ENCODE results near the gene STXBP1. TPM values are rescaled to one million over a fixed set of nuclear protein-coding genes. Genes with fewer than 3 reads are reported as not detected.

The STXBP1 gene
- polyA plus RNA-seq, 2 of the 4 experiments (the other 2 are of a cell fraction), result 13.3 to 22.6 TPM

- DNase-seq (ENCODE audit: low read depth in 1 of 2, low spot score in 1 of 2) (no peak), ATAC-seq (no peak), FAIRE-seq (no peak)
- Histone ChIP-seq H3K9me3 (no peaks in the 10 kb centered on the region), H3K4me1 (no peaks in the 10 kb centered on the region), H3K27ac (no peak overlapping the region), H3K4me2 (no peak overlapping the region), H3K4me3 (no peak overlapping the region)
- ChIA-PET POLR2A (no interaction called here), CTCF (interaction anchor here (0.9 to 1.7 kb wide), 4 partner anchors 19 to 224 kb away, joined by 3 to 4 read pairs (median 3); partner anchors contain the start of gene TOR2A)
- TF ChIP-seq, protein P1, sequence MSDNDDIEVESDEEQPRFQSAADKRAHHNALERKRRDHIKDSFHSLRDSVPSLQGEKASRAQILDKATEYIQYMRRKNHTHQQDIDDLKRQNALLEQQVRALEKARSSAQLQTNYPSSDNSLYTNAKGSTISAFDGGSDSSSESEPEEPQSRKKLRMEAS (IDR thresholded peaks at IDR 0.05), result no peak
- no peak for TF ChIP-seq ZSCAN20 (CRISPR knock-in tag; IDR thresholded peaks at IDR 0.05)
- no peak for TF ChIP-seq TFCP2L1 (CRISPR knock-in tag; IDR thresholded peaks at IDR 0.05)
- no peak for TF ChIP-seq SREBF2 (IDR thresholded peaks at IDR 0.05)
- no peak for TF ChIP-seq HOXB13 (CRISPR knock-in tag; IDR thresholded peaks at IDR 0.05; ENCODE audit: low read depth)
- TF ChIP-seq FOSL2 (IDR thresholded peaks at IDR 0.05), result no peak
- no peak for TF ChIP-seq FOSL2 (CRISPR knock-in tag; IDR thresholded peaks at IDR 0.05)
- no peak for TF ChIP-seq TP53 (CRISPR knock-in tag; IDR thresholded peaks at IDR 0.05)
- 90% methylated on average over 6 of the region's 7 CpGs for WGBS (ENCODE audit: missing lambda C conversion rate)
Observed at GRCh38 chr9:127664324-127664677, 52.2 kb downstream of the STXBP1 start.

DNA sequence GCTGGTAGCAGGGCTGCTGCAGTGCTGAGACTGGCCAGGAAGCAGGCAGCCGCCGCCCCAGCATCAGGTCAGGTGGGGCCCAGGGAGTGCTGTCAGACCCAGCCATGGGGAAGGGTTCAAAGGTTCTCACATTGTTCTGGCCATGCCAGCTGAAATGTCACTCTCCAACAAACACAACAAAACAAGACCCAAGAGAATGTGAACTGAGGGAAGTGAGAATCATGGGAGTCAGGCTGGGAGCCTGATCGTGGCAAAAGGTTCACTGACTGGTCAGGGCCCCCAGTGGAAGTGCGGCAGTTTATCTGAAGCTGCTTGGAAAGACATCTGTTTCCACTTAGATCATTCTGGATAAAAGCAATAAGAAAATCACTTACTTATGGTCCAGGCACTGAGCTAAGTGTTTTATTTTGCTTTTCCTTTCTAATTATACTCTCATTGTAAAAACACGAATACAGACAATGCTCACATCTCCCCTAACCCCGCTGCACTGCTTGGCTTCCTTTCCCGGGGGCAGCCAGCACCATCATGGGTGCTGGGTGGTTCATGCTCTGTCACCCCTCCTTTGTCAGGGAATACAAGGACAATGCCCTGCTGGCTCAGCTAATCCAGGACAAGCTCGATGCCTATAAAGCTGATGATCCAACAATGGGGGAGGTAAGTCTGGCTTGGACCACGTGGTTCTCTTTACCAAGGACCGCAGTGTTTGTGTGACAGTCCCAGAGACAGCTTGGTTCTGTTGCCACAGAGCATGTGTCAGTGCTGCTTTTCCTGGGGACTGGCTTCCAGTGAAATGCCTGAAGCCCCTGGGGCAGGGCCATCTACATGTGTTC lies 52.8 kb downstream of the STXBP1 start:
- Histone ChIP-seq H3K4me1 (no peaks in the 10 kb centered on the region), H3K9me3 (no peaks in the 10 kb centered on the region), H3K4me3 (no peak overlapping the region), H3K4me2 (no peak overlapping the region), H3K27ac (no peak overlapping the region)
- TF ChIP-seq, protein P2, sequence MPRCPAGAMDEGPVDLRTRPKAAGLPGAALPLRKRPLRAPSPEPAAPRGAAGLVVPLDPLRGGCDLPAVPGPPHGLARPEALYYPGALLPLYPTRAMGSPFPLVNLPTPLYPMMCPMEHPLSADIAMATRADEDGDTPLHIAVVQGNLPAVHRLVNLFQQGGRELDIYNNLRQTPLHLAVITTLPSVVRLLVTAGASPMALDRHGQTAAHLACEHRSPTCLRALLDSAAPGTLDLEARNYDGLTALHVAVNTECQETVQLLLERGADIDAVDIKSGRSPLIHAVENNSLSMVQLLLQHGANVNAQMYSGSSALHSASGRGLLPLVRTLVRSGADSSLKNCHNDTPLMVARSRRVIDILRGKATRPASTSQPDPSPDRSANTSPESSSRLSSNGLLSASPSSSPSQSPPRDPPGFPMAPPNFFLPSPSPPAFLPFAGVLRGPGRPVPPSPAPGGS (IDR thresholded peaks at IDR 0.05), result no peak
- TF ChIP-seq BHLHE40 (IDR thresholded peaks at IDR 0.05; ENCODE audit: low read depth, low read length) (no peak), NFE2L2 (conservative IDR thresholded peaks at IDR 0.05; ENCODE audit: low read length) (no peak), CBX8 (IDR thresholded peaks at IDR 0.05) (no peak), RARB (CRISPR knock-in tag; IDR thresholded peaks at IDR 0.05) (no peak), E2F6 (IDR thresholded peaks at IDR 0.05; ENCODE audit: borderline replicate concordance, low read depth) (no peak), EP300 (IDR thresholded peaks at IDR 0.05) (no peak), ELK1 (IDR thresholded peaks at IDR 0.05; ENCODE audit: low read depth, low read length) (no peak), JUNB (IDR thresholded peaks at IDR 0.05) (no peak), JUN (IDR thresholded peaks at IDR 0.05) (no peak), SMC3 (IDR thresholded peaks at IDR 0.05) (no peak), RCOR1 (IDR thresholded peaks at IDR 0.05; ENCODE audit: low read depth, low read length) (no peak), FOXS1 (CRISPR knock-in tag; IDR thresholded peaks at IDR 0.05) (no peak), TFCP2L1 (CRISPR knock-in tag; IDR thresholded peaks at IDR 0.05) (no peak)
- ATAC-seq (no peak), FAIRE-seq (no peak), DNase-seq (ENCODE audit: low read depth in 1 of 2, low spot score in 1 of 2) (no peak)
- ChIA-PET CTCF (interaction anchor here (0.6 to 1.7 kb wide), 6 partner anchors 20 to 224 kb away, joined by 3 to 4 read pairs (median 3); partner anchors contain the start of gene TOR2A), POLR2A (no interaction called here)
- 86% methylated on average over 9 of the region's 10 CpGs for WGBS (ENCODE audit: missing lambda C conversion rate)
